H1 (cell line): ENCODE measurements around the gene INTS6. TPM values are rescaled to one million over a fixed set of nuclear protein-coding genes. Genes with fewer than 3 reads are reported as not detected.

Source experiments
- CTCF ChIA-PET: fragments of 300-600 bp; sonication (Branson Sonifier 250); formaldehyde crosslinking; loops from one replicate; lab custom pipeline; 2021; ENCODE audit not compliant: partially characterized antibody; lab: Charles Lee
- POLR2A ChIA-PET: fragments of 300-600 bp; sonication (Branson Sonifier 250); formaldehyde crosslinking; loops from one replicate; lab custom pipeline; 2021; ENCODE audit warnings: inconsistent platforms; ENCODE audit not compliant: partially characterized antibody; lab: Charles Lee
- DNase-seq, 2 experiments: peaks; one replicate each; pipeline versions ENCODE4 v3.0.0 to v3.0.0-alpha.2; 2010 to 2022; ENCODE audit warnings: low spot score in 2 of 2, low read depth in 1 of 2, mixed read lengths in 1 of 2
- FAIRE-seq: peaks from 2 replicates; lab custom pipeline; 2011; peaks lifted over from hg19 to GRCh38; lab: Jason Lieb, UNC
- H2AFZ ChIP-seq: 2 replicates; pipeline ENCODE4 v1.8.1; 2012; ENCODE audit warnings: low read length, inconsistent platforms
- H2AK5ac ChIP-seq: 2 replicates; pipeline ENCODE4 v1.6.1; 2013; ENCODE audit warnings: low read depth, low read length
- H2BK120ac ChIP-seq: replicated peaks from 2 replicates; pipeline ENCODE3; 2013; ENCODE audit warnings: low read depth, low read length, inconsistent platforms
- H2BK12ac ChIP-seq: 2 replicates; pipeline ENCODE4 v1.6.1; 2013; ENCODE audit warnings: low read depth, low read length
- H2BK15ac ChIP-seq: 2 replicates; pipeline ENCODE4 v1.6.1; 2013; ENCODE audit warnings: low read length
- H2BK20ac ChIP-seq: 2 replicates; pipeline ENCODE4 v1.6.1; 2013; ENCODE audit warnings: low read length
- H2BK5ac ChIP-seq: 2 replicates; pipeline ENCODE4 v1.6.1; 2013; ENCODE audit warnings: low read depth, low read length
- H3K14ac ChIP-seq: 2 replicates; pipeline ENCODE4 v1.6.1; 2013; ENCODE audit warnings: inconsistent platforms; ENCODE audit not compliant: insufficient read length
- H3K18ac ChIP-seq: 2 replicates; pipeline ENCODE4 v1.6.1; 2013; ENCODE audit warnings: low read length; ENCODE audit errors: extremely low read depth
- H3K23ac ChIP-seq: 2 replicates; pipeline ENCODE4 v1.6.1; 2013; ENCODE audit warnings: inconsistent platforms; ENCODE audit not compliant: insufficient read length
- H3K23me2 ChIP-seq: 2 replicates; pipeline ENCODE4 v1.6.1; 2013; ENCODE audit warnings: low read depth, low read length
- H3K27ac ChIP-seq: 2 replicates; pipeline ENCODE4 v1.6.1; 2011; ENCODE audit warnings: low read depth, low read length, inconsistent platforms
- H3K27me3 ChIP-seq, 4 experiments: replicated peaks in 1 of 4; 1 replicate in 1 of 4; 2 replicates in 3 of 4; pipeline versions ENCODE4 v1.6.1 to v1.8.1; 2011 to 2013; ENCODE audit warnings: low read length in 3 of 4, mild to moderate bottlenecking in 3 of 4, inconsistent platforms in 2 of 4, mixed read lengths in 2 of 4, moderate library complexity in 1 of 4; ENCODE audit not compliant: control insufficient read depth in 3 of 4, insufficient read depth in 3 of 4; ENCODE audit errors: extremely low read depth in 1 of 4
- H3K36me3 ChIP-seq, 4 experiments: 2 replicates each; pipeline versions ENCODE4 v1.6.1 to v1.8.1; 2011 to 2013; ENCODE audit warnings: mild to moderate bottlenecking in 4 of 4, low read length in 3 of 4, moderate library complexity in 2 of 4, control low read depth in 1 of 4, inconsistent platforms in 1 of 4; ENCODE audit not compliant: insufficient read depth in 4 of 4, control insufficient read depth in 2 of 4
- H3K4ac ChIP-seq: replicated peaks from 2 replicates; pipeline ENCODE3; 2013; ENCODE audit warnings: low read length, low read depth, mixed read lengths, inconsistent platforms; ENCODE audit not compliant: insufficient read length
- H3K4me1 ChIP-seq, 4 experiments: replicated peaks in 1 of 4; 1 replicate in 1 of 4; 2 replicates in 3 of 4; pipeline versions ENCODE4 v1.6.1 to v1.8.1; 2011 to 2013; ENCODE audit warnings: low read length in 3 of 4, inconsistent platforms in 2 of 4, mixed read lengths in 1 of 4; ENCODE audit not compliant: insufficient read depth in 4 of 4, control insufficient read depth in 3 of 4
- H3K4me2 ChIP-seq, 2 experiments: 2 replicates each; pipeline versions ENCODE4 v1.6.1 to v1.8.1; 2011 to 2013; ENCODE audit warnings: low read depth in 2 of 2, low read length in 2 of 2, control low read depth in 1 of 2, inconsistent platforms in 1 of 2, mild to moderate bottlenecking in 1 of 2; ENCODE audit not compliant: insufficient read depth in 1 of 2
- H3K4me3 ChIP-seq, 4 experiments: fragments of 200-600, 300-600 bp in 1 of 4; sonication (generic), shearing (Covaris generic), sonication (Bioruptor Twin) in 1 of 4; 2 replicates each; pipeline versions ENCODE4 v1.5.1 to v1.8.1; 2011 to 2016; ENCODE audit warnings: low read length in 4 of 4, low read depth in 3 of 4, control low read depth in 2 of 4, inconsistent platforms in 2 of 4, mild to moderate bottlenecking in 2 of 4, mixed read lengths in 1 of 4, moderate library complexity in 1 of 4; ENCODE audit not compliant: insufficient read depth in 2 of 4; ENCODE audit errors: extremely low read depth in 1 of 4
- H3K56ac ChIP-seq: replicated peaks from 2 replicates; pipeline ENCODE3; 2013; ENCODE audit warnings: low read depth, mild to moderate bottlenecking, mixed read lengths, low read length, inconsistent platforms; ENCODE audit not compliant: insufficient read length
- H3K79me1 ChIP-seq: 2 replicates; pipeline ENCODE4 v1.6.1; 2013; ENCODE audit warnings: low read depth, low read length, control low read depth
- H3K79me2 ChIP-seq, 2 experiments: 2 replicates each; pipeline versions ENCODE4 v1.6.1 to v1.8.1; 2012 to 2013; ENCODE audit warnings: low read length in 2 of 2, mild to moderate bottlenecking in 2 of 2, inconsistent platforms in 1 of 2; ENCODE audit not compliant: insufficient read depth in 2 of 2, control insufficient read depth in 1 of 2
- H3K9ac ChIP-seq, 4 experiments: replicated peaks in 1 of 4; 1 replicate in 1 of 4; 2 replicates in 3 of 4; pipeline versions ENCODE4 v1.6.1 to v1.8.1; 2011 to 2013; ENCODE audit warnings: low read depth in 3 of 4, low read length in 3 of 4, control low read depth in 2 of 4, mild to moderate bottlenecking in 2 of 4, moderate library complexity in 2 of 4, inconsistent platforms in 1 of 4; ENCODE audit errors: extremely low read depth in 1 of 4
- H3K9me3 ChIP-seq, 2 experiments: 2 replicates each; pipeline versions ENCODE4 v1.6.1 to v1.8.1; 2012 to 2013; ENCODE audit warnings: mild to moderate bottlenecking in 2 of 2, moderate library complexity in 2 of 2, control low read depth in 1 of 2, inconsistent platforms in 1 of 2, low read depth in 1 of 2, low read length in 1 of 2, mixed read lengths in 1 of 2; ENCODE audit not compliant: insufficient read depth in 2 of 2
- H4K20me1 ChIP-seq, 2 experiments: replicated peaks in 1 of 2; 2 replicates each; pipeline versions ENCODE3 to v1.8.1; 2011 to 2013; ENCODE audit warnings: inconsistent platforms in 2 of 2, low read length in 2 of 2, mild to moderate bottlenecking in 1 of 2; ENCODE audit not compliant: insufficient read depth in 2 of 2, control insufficient read depth in 1 of 2
- H4K5ac ChIP-seq: 2 replicates; pipeline ENCODE4 v1.6.1; 2013; ENCODE audit warnings: low read length, low read depth, mixed read lengths, inconsistent platforms; ENCODE audit not compliant: insufficient read length
- H4K8ac ChIP-seq: 2 replicates; pipeline ENCODE4 v1.8.0; 2013; ENCODE audit warnings: mild to moderate bottlenecking, moderate library complexity, low read length, inconsistent platforms; ENCODE audit not compliant: insufficient read depth; ENCODE audit errors: extremely low read depth
- H4K91ac ChIP-seq: replicated peaks from 2 replicates; pipeline ENCODE3; 2013; ENCODE audit warnings: low read length, mixed read lengths, inconsistent platforms; ENCODE audit not compliant: insufficient read length
- ASH2L ChIP-seq: fragments of 200-600, 300-600 bp; sonication (generic); IDR thresholded peaks from one replicate; pipeline ENCODE4 v1.7.1; 2017; ENCODE audit warnings: low read length
- CEBPB ChIP-seq: IDR thresholded peaks from 2 replicates; pipeline ENCODE4 v1.6.1; 2012; ENCODE audit warnings: low read depth, low read length
- CTBP2 ChIP-seq: IDR thresholded peaks from 2 replicates; pipeline ENCODE4 v1.7.0; 2011; ENCODE audit warnings: borderline replicate concordance, mild to moderate bottlenecking, moderate library complexity, mixed read lengths, low read length; ENCODE audit not compliant: insufficient read depth, insufficient read length
- EZH2 ChIP-seq: fragments of 200-600 bp; sonication (generic); IDR thresholded peaks from 2 replicates; pipeline ENCODE4 v1.7.1; 2012; ENCODE audit warnings: low read depth, mild to moderate bottlenecking, moderate library complexity, low read length, inconsistent platforms; ENCODE audit not compliant: severe bottlenecking
- PHF8 ChIP-seq: fragments of 200-600 bp; sonication (generic); conservative IDR thresholded peaks from 2 replicates; pipeline ENCODE4 v1.7.1; 2012; ENCODE audit warnings: low read depth, mild to moderate bottlenecking, inconsistent platforms, low read length, moderate library complexity
- RAD21 ChIP-seq, 2 experiments: IDR thresholded peaks in 1 of 2; conservative IDR thresholded peaks in 1 of 2; 2 replicates each; pipeline ENCODE4 v1.6.1; 2011; ENCODE audit warnings: low read depth in 2 of 2, low read length in 2 of 2, improper control_type of control experiment in 1 of 2, inconsistent platforms in 1 of 2, mild to moderate bottlenecking in 1 of 2, moderate library complexity in 1 of 2
- RNF2 ChIP-seq: fragments of 200-900, 300-1000 bp; sonication (generic); IDR thresholded peaks from 2 replicates; pipeline ENCODE4 v1.7.1; 2016; ENCODE audit warnings: borderline replicate concordance, low read depth, mild to moderate bottlenecking, antibody characterized with exemption, low read length; ENCODE audit not compliant: poor library complexity, severe bottlenecking; ENCODE audit errors: missing control alignments
- SP1 ChIP-seq: IDR thresholded peaks from 2 replicates; pipeline ENCODE4 v1.6.1; 2011; ENCODE audit warnings: low read depth, low read length
- SP4 ChIP-seq: IDR thresholded peaks from 2 replicates; pipeline ENCODE4 v1.6.1; 2012; ENCODE audit warnings: low read length, inconsistent platforms
- TEAD4 ChIP-seq: IDR thresholded peaks from 2 replicates; pipeline ENCODE4 v1.6.1; 2012; ENCODE audit warnings: low read depth, low read length, inconsistent platforms, mixed read lengths
- YY1 ChIP-seq: IDR thresholded peaks from 2 replicates; pipeline ENCODE4 v1.6.1; 2011; ENCODE audit warnings: low read depth, mild to moderate bottlenecking, low read length
- WGBS, 2 experiments: shearing (Covaris generic) in 1 of 2; methylation state at CpG; one replicate each; pipeline versions ENCODE4 v1.1.6 to v1.1.7; 2013 to 2015; ENCODE audit warnings: low lambda C conversion rate in 2 of 2, mixed read lengths in 2 of 2, inconsistent platforms in 1 of 2, low coverage in 1 of 2, missing lambda C conversion rate in 1 of 2; ENCODE audit not compliant: insufficient replicate concordance in 2 of 2, insufficient coverage in 1 of 2, insufficient read length in 1 of 2; ENCODE audit errors: extremely low coverage in 1 of 2, missing lambda C conversion rate in 1 of 2; 5-methylcytosine and 5-hydroxymethylcytosine counted together
- polyA plus RNA-seq, 7 experiments: library from polyadenylated mRNA; depleted of rRNA in 3 of 7; stranded (reverse) in 5 of 7; unstranded in 2 of 7; fragments of >200 nt in 5 of 7; fragments of 200-250 nt in 2 of 7; gene quantifications; 1 replicate in 5 of 7; 2 replicates in 1 of 7; 4 replicates in 1 of 7; pipeline versions ENCODE4 v1.2.1 to v1.2.3, GENCODE V29; 2011 to 2013; ENCODE audit warnings: missing spikeins in 2 of 7, mixed read lengths in 2 of 7
- total RNA-seq: library from RNA; stranded (reverse); fragmentation: NEBNext Ultra II Directional; extraction: Animal tissue kit (Norgen Biotek cat#: 25700); gene quantifications from 2 replicates; pipeline ENCODE4 v1.2.1, GENCODE V29; 2021
- TF ChIP-seq, protein P1 (sequence below): IDR thresholded peaks from 2 replicates; pipeline ENCODE4 v1.6.1; 2012; ENCODE audit warnings: inconsistent platforms

INTS6 gene
- total and polyA plus RNA-seq, 2 of the 8 experiments (the other 6 are each of a cell fraction or from before 2014, with no cell fraction given), result 12.6 to 42.8 TPM

DNA sequence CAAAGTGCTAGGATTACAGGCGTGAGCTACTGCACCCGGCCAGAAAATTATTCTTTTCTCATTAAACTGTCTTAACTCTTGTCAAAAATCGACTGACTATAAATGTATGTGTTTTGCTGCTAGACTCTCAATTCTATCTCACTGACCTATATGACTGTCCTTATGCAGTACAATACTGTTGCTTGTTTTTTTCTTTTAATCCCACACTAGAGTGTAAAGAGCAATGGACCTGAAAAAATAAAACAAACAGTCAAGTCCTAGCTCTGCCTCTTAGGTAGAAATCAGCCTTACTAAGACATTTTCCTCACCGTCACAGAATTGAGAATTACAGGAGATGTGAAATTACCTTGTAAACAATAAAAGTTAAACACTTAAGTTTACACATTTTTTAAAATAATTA lies 35.1 kb downstream of the INTS6 start:
- Histone ChIP-seq H3K9me3 (peaks cover 15% of the 10 kb centered on the region in 2 experiments; a peak in 3 of 4 replicates), H4K8ac (no peak overlapping the region), H4K5ac (no peak overlapping the region), H3K23ac (no peak overlapping the region), H3K9ac (no peak overlapping the region), H3K36me3 (peaks cover 0 to 45% (median 22%) of the 10 kb centered on the region in 4 experiments; a peak in 5 of 8 replicates), H3K23me2 (no peaks in the 10 kb centered on the region; the same call in none of the 2 replicates), H2BK15ac (no peak overlapping the region), H2BK5ac (no peak overlapping the region), H3K14ac (no peak overlapping the region), H2BK20ac (no peak overlapping the region), H3K18ac (no peak overlapping the region), H2AK5ac (no peak overlapping the region), H3K27me3 (no peaks in the 10 kb centered on the region), H2BK120ac (no peak overlapping the region), H3K56ac (no peak overlapping the region), H3K27ac (no peak overlapping the region), H3K4ac (no peak overlapping the region), H2AFZ (no peak overlapping the region), H2BK12ac (no peak overlapping the region), H3K4me3 (no peak overlapping the region), H4K91ac (no peak overlapping the region), H4K20me1 (peaks cover 0 to 2% of the 10 kb centered on the region in 2 experiments), H3K79me2 (peaks cover 0 to 95% of the 10 kb centered on the region in 2 experiments; a peak in 2 of 4 replicates), H3K4me1 (peaks cover 6 to 13% (median 8%) of the 10 kb centered on the region in 4 experiments), H3K79me1 (0 out of 2 replicates have a peak, but pooled peaks cover 3% of the 10 kb centered on the region), H3K4me2 (no peak overlapping the region)
- DNase-seq (no peak), FAIRE-seq (no peak)
- 89% methylated on average over 4 of the region's 4 CpGs; no CpG with 5 or more reads in 1 of the 2 experiments for WGBS, 2 experiments
- ChIA-PET POLR2A (interaction anchor here (0.9 kb wide), 1 partner anchor 13 kb away, joined by 4 read pairs; no protein-coding TSS in a partner anchor), CTCF (interaction anchor here (0.7 to 1.9 kb wide), 8 partner anchors 9 to 564 kb away, joined by 3 to 7 read pairs (median 3); no protein-coding TSS in a partner anchor)
- no peak for TF ChIP-seq EZH2
- TF ChIP-seq CEBPB, result no peak
- no peak for TF ChIP-seq TEAD4
- no peak for TF ChIP-seq RNF2
- TF ChIP-seq SP1, result no peak
- no peak for TF ChIP-seq RAD21 (IDR thresholded peaks at IDR 0.05 in 1 of 2, conservative IDR thresholded peaks at IDR 0.05 in 1 of 2; ENCODE audit: low read depth in 2 of 2, low read length in 2 of 2)
- no peak for TF ChIP-seq CTBP2
- TF ChIP-seq, protein P1, sequence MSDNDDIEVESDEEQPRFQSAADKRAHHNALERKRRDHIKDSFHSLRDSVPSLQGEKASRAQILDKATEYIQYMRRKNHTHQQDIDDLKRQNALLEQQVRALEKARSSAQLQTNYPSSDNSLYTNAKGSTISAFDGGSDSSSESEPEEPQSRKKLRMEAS, result no peak
- TF ChIP-seq YY1, result no peak
- TF ChIP-seq PHF8, result no peak
- no peak for TF ChIP-seq ASH2L
- no peak for TF ChIP-seq SP4
